Astrocyte of the spinal cord (primary cell): ENCODE data around the gene HOXA11.

Source experiments
- DNase-seq: peaks from one replicate; pipeline ENCODE4 v3.0.0; 2011; ENCODE audit warnings: low read depth, low spot score
- H3K4me3 ChIP-seq: 2 replicates; pipeline ENCODE4 v1.5.1; 2011; ENCODE audit warnings: low read depth, mild to moderate bottlenecking, low read length, moderate library complexity
- CTCF ChIP-seq: IDR thresholded peaks from 2 replicates; pipeline ENCODE4 v1.5.1; 2012; ENCODE audit warnings: low read depth, mild to moderate bottlenecking, low read length, inconsistent platforms
- in situ Hi-C: cut with HindIII; loops from 2 replicates; pipeline ENCODE4 v1.10.0; 2017; ENCODE audit warnings: low sequenced_read_pairs

HOXA11 gene

GRCh38 chr7:27171637-27172314, 13.3 kb downstream of the HOXA11 start:
- TF ChIP-seq CTCF, result no peak
- H3K4me3 ChIP-seq, result peak overlapping the region; percentile 17
- in situ Hi-C loops, result loop anchor here (25.0 kb wide), 1 partner anchor 784 kb away; no protein-coding TSS in a partner anchor
- DNase-seq, result no peak

GRCh38 chr7:27171325-27171636, 13.8 kb downstream of the HOXA11 start:
- in situ Hi-C loops, result loop anchor here (25.0 kb wide), 1 partner anchor 784 kb away; no protein-coding TSS in a partner anchor
- no peak for TF ChIP-seq CTCF
- DNase-seq, result no peak
- peak overlapping the region; percentile 17 for H3K4me3 ChIP-seq

- in situ Hi-C loops, result loop anchor here (25.0 kb wide), 1 partner anchor 783 kb away; no protein-coding TSS in a partner anchor
- H3K4me3 ChIP-seq, result peak overlapping the region; percentile 22
- DNase-seq, result no peak
Observed at GRCh38 chr7:27170426-27171324, 14.4 kb downstream of the HOXA11 start.

GRCh38 chr7:27169658-27170425, 15.2 kb downstream of the HOXA11 start:
- in situ Hi-C loops, result loop anchor here (25.0 kb wide), 1 partner anchor 783 kb away; no protein-coding TSS in a partner anchor
- DNase-seq, result no peak
- peak overlapping the region; percentile 29 for H3K4me3 ChIP-seq
- TF ChIP-seq CTCF, result no peak

More at GRCh38 chr7:27170426-27171324, 14.4 kb downstream of the HOXA11 start:
- no peak for TF ChIP-seq CTCF

GRCh38 chr7:27168265-27168947, 16.6 kb downstream of the HOXA11 start:
- TF ChIP-seq CTCF, result no peak
- no peak for DNase-seq
- H3K4me3 ChIP-seq, result peak overlapping the region; percentile 22
- in situ Hi-C loops, result loop anchor here (25.0 kb wide), 1 partner anchor 781 kb away; no protein-coding TSS in a partner anchor

GRCh38 chr7:27167916-27168264, 17.1 kb downstream of the HOXA11 start:
- no peak for DNase-seq
- H3K4me3 ChIP-seq, result peak overlapping the region; percentile 22
- in situ Hi-C loops, result loop anchor here (25.0 kb wide), 1 partner anchor 781 kb away; no protein-coding TSS in a partner anchor
- TF ChIP-seq CTCF, result no peak
